ENCODE results near the gene PLB1. TPM values are rescaled to one million over a fixed set of nuclear protein-coding genes. Genes with fewer than 3 reads are reported as not detected.

PLB1 gene
- total RNA-seq, 2 experiments from 2014 or later: not detected

DNA sequence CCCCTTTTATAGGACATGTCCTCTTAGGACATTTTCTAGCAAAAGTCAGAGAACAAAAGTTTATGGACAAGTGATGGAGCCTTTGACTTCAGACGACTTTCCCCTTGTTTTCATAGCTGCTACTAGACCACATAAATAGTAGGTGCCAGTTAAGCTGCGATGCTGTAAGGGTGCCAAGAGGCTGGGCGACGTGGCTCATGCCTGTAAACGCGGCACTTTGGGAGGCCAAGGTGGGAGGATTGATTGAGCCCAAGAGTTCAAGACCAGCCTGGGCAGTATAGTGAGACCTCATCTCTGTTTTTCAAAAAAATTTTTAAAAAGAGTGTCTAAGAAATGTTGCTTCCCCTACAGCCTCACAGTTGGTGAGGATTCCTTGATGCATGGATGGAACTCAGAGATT lies 2.2 kb upstream of the PLB1 start:
- Histone ChIP-seq H3K4me3 (ENCODE audit: low read depth, low read length, poor library complexity, severe bottlenecking) (no peak overlapping the region), H3K79me2 (ENCODE audit: insufficient read depth, low read depth, low read length) (no peaks in the 10 kb centered on the region), H3K36me3 (ENCODE audit: insufficient read depth, low read length) (no peaks in the 10 kb centered on the region), H3K9me2 (ENCODE audit: insufficient read depth, low read length) (no peaks in the 10 kb centered on the region), H4K20me1 (ENCODE audit: insufficient read depth, low read length) (no peaks in the 10 kb centered on the region), H3K4me1 (ENCODE audit: insufficient read depth, low read length, poor library complexity, severe bottlenecking) (no peaks in the 10 kb centered on the region), H3K4me2 (ENCODE audit: low read length) (no peak overlapping the region), H2AFZ (ENCODE audit: low read length) (no peak overlapping the region), H3K27ac (ENCODE audit: low read depth, low read length, poor library complexity, severe bottlenecking) (no peak overlapping the region), H3K9me3 (ENCODE audit: low read length) (no peaks in the 10 kb centered on the region)
- intact Hi-C loops (cut with micrococcal nuclease; ENCODE audit: unreplicated experiment): no loop called here
- ChIA-PET POLR2A (no interaction called here), CTCF (ENCODE audit: unreplicated experiment) (no interaction called here)
- TF ChIP-seq EZH2phosphoT487 (IDR thresholded peaks at IDR 0.05; ENCODE audit: borderline replicate concordance, low read depth, low read length): no peak
- TF ChIP-seq, protein P1, sequence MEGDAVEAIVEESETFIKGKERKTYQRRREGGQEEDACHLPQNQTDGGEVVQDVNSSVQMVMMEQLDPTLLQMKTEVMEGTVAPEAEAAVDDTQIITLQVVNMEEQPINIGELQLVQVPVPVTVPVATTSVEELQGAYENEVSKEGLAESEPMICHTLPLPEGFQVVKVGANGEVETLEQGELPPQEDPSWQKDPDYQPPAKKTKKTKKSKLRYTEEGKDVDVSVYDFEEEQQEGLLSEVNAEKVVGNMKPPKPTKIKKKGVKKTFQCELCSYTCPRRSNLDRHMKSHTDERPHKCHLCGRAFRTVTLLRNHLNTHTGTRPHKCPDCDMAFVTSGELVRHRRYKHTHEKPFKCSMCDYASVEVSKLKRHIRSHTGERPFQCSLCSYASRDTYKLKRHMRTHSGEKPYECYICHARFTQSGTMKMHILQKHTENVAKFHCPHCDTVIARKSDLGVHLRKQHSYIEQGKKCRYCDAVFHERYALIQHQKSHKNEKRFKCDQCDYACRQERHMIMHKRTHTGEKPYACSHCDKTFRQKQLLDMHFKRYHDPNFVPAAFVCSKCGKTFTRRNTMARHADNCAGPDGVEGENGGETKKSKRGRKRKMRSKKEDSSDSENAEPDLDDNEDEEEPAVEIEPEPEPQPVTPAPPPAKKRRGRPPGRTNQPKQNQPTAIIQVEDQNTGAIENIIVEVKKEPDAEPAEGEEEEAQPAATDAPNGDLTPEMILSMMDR (conservative IDR thresholded peaks at IDR 0.05; ENCODE audit: low read length): no peak
- no peak for DNase-seq (ENCODE audit: low spot score)
- BruUV-seq (replicated peaks): no TSS peak

DNA sequence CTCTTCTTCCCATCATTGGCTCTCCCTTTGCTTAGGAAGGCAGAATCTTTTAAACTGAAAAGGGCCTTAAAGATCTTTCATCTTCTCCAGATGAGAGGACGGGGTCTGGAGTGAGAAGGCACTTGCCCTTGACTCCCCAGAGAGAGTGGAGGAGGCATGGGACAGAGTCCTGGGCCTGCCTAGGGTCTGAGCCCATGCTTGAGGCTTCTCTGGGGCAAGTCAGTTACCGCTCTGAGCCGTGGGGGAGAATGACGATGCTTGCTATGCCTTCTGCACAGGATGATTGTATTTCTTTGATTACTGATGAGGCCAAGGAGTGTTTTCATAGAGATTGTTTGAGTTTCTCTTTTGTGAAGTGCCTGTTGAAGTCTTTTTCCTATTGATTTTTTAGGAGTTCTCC lies 921 bp downstream of the PLB1 start:
- POLR2A ChIA-PET: interaction anchor here (0.7 kb wide), 1 partner anchor 534 kb away, joined by 3 read pairs; no protein-coding TSS in a partner anchor
- Histone ChIP-seq H3K4me2 (ENCODE audit: low read length) (no peak overlapping the region), H3K9me2 (ENCODE audit: insufficient read depth, low read length) (no peaks in the 10 kb centered on the region), H3K4me1 (ENCODE audit: insufficient read depth, low read length, poor library complexity, severe bottlenecking) (no peaks in the 10 kb centered on the region), H3K36me3 (ENCODE audit: insufficient read depth, low read length) (no peaks in the 10 kb centered on the region), H3K27ac (ENCODE audit: low read depth, low read length, poor library complexity, severe bottlenecking) (no peak overlapping the region), H3K4me3 (ENCODE audit: low read depth, low read length, poor library complexity, severe bottlenecking) (no peak overlapping the region), H3K79me2 (ENCODE audit: insufficient read depth, low read depth, low read length) (no peaks in the 10 kb centered on the region), H2AFZ (ENCODE audit: low read length) (no peak overlapping the region), H4K20me1 (ENCODE audit: insufficient read depth, low read length) (no peaks in the 10 kb centered on the region), H3K9me3 (ENCODE audit: low read length) (no peaks in the 10 kb centered on the region)
- no TSS peak for BruUV-seq (replicated peaks)
- DNase-seq (ENCODE audit: low spot score): no peak
- TF ChIP-seq EZH2phosphoT487 (IDR thresholded peaks at IDR 0.05; ENCODE audit: borderline replicate concordance, low read depth, low read length): no peak
- TF ChIP-seq, protein P1 (conservative IDR thresholded peaks at IDR 0.05; ENCODE audit: low read length): no peak
- intact Hi-C loops (cut with micrococcal nuclease; ENCODE audit: unreplicated experiment): no loop called here
- CTCF ChIA-PET (ENCODE audit: unreplicated experiment): no interaction called here

DNA sequence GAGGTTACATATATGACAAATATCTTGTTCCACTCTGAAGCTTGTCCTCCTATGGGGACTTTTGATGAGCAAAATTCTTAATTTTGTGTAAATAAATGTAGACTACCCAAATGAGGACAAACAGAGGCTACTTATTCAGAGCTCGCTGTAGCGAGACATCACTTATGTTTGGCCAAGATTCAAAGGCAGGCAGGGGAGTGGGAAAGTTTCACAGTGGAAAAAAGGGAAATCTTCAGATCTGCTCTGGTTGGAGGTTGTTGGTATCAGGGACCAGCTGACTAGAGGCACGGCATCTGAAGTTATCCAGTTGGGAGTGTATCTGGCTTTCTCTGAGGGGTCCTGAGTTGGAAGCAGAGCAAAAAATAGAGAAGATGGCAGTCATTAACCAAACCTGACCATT lies 1.3 kb downstream of the PLB1 start:
- no peaks in the 10 kb centered on the region for H3K36me3 ChIP-seq (ENCODE audit: insufficient read depth, low read length)
- intact Hi-C loops (cut with micrococcal nuclease; ENCODE audit: unreplicated experiment): no loop called here
- POLR2A ChIA-PET: interaction anchor here (0.7 kb wide), 1 partner anchor 534 kb away, joined by 3 read pairs; no protein-coding TSS in a partner anchor
- no peak overlapping the region for H2AFZ ChIP-seq (ENCODE audit: low read length)
- no TSS peak for BruUV-seq (replicated peaks)
- no peaks in the 10 kb centered on the region for H4K20me1 ChIP-seq (ENCODE audit: insufficient read depth, low read length)
- no peak for DNase-seq (ENCODE audit: low spot score)
- no peaks in the 10 kb centered on the region for H3K9me3 ChIP-seq (ENCODE audit: low read length)
- H3K4me3 ChIP-seq (ENCODE audit: low read depth, low read length, poor library complexity, severe bottlenecking): no peak overlapping the region
- no peaks in the 10 kb centered on the region for H3K4me1 ChIP-seq (ENCODE audit: insufficient read depth, low read length, poor library complexity, severe bottlenecking)
- H3K79me2 ChIP-seq (ENCODE audit: insufficient read depth, low read depth, low read length): no peaks in the 10 kb centered on the region
- no peaks in the 10 kb centered on the region for H3K9me2 ChIP-seq (ENCODE audit: insufficient read depth, low read length)
- H3K27ac ChIP-seq (ENCODE audit: low read depth, low read length, poor library complexity, severe bottlenecking): no peak overlapping the region
- CTCF ChIA-PET (ENCODE audit: unreplicated experiment): no interaction called here
- no peak overlapping the region for H3K4me2 ChIP-seq (ENCODE audit: low read length)
- TF ChIP-seq, protein P1 (conservative IDR thresholded peaks at IDR 0.05; ENCODE audit: low read length): no peak
- no peak for TF ChIP-seq EZH2phosphoT487 (IDR thresholded peaks at IDR 0.05; ENCODE audit: borderline replicate concordance, low read depth, low read length)
